Measurements from ENCODE around the gene CDKAL1.

Gene CDKAL1

DNA sequence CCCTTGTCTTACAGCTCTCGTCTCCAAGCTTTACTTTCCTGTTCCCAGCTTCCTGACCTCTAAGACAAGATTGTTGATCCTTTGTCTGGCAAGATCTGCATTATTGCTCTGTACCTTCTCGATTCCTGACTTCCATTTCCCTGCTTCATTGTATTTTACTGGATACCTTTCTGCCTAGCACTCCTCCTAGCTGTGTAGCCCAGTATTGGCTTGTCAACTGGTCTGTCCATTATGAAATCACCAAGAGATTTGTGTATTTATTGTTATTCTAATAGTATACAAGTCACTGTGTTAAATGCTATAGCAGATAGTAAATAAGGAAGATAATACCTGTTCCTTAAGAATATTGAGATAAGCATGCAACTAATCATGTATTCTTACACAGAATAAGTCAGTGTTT lies 305.4 kb downstream of the CDKAL1 start:
- no peak for DNase-seq (ENCODE audit: low spot score)

DNA sequence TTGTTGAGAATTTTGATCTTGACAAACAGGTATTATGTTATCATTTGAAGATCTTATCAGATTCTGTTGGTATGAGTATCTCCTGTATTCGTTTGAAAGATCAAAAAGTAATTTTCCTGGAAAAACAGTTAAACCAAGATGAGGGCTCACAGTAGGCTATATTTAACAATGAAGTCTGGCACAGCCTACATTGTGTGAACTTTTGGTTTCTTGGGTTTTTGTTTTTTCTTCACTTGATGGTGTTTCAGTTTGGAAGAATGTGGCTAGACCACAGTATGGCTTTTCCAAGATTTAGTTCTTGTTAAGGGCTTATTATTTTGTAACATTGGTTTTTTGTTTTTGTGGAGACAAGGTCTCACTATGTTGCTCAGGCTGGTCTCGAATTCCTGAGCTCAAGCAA lies 306.4 kb downstream of the CDKAL1 start:
- DNase-seq (ENCODE audit: low spot score): no peak

DNA sequence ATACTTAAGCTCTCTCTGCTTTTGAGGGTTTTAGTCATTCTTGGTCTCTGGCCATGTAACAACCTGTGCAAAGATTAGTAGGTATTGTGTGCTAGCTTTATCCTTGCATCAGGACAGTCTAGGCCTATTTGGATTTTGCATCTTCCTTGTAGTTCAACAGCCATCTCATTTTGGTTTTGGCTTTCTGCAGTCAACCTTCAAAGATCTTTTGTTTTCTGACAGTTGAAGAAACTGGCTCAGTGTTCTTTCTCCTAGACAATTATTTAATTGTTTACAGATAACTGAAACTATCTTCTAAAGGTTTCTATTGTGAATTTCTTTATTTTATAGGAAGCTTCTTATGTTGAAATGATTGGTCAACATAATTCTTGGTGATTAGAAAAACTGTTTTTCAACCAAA lies 307.5 kb downstream of the CDKAL1 start:
- DNase-seq (ENCODE audit: low spot score): no peak

DNA sequence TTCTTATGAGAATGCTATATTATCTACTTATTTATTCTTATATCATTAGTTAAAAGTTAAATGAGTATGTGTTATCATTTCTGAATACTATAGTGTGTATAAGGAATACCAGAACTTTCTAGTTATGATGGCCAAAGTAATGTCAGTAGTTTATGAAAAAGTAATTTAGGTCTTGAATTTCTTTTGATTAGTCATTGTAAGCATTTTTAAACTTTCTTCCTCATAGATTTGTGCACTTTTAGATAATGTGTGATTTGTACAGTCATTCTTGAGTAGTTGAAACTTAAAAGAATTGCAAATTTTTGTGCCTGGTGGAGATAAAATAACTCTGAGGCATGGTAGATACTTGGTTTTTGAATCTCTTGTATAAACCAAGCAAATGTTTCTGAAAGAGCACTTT lies 311.3 kb downstream of the CDKAL1 start:
- no peak for DNase-seq (ENCODE audit: low spot score)

DNA sequence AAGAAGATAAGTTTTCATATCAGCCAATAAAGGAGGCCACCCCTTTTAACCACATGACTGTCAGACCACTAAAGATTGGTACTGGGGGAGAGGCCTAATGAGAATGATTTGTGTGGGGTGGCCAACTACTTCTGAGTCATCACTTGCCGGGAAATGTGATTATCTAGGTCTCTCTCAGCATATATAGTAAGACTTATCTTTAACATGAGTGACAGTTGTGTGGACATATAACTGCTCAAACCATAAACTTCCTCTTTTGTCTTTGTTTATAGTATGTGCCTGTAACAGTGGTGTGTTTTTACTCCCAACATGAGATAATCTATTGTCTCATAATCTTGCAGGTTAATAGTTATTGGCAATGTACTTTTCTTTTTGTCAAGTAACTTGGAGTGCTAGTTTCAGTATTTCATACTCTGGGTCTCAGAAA lies 312.4 kb downstream of the CDKAL1 start:
- no peak for DNase-seq (ENCODE audit: low spot score)

DNA sequence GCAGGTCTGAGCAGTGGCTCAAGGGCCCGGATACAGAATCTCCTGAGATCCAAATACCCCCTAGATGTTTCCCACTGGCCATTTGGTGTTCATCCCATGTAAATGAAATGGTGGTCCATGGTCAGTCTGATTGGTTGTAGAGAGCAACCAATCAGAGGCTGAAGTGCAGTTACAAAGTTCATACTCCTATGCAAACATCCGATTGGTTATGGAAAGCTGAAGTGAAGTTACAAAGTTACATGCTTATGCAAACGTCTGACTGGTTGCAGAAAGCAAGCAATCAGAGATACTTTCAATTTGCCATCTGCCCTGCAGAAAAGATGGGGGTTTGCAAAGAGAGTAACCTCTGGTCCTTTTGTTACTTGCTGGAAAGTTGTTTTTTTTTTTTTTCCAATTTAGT lies 313.6 kb downstream of the CDKAL1 start:
- DNase-seq (ENCODE audit: low spot score): no peak

DNA sequence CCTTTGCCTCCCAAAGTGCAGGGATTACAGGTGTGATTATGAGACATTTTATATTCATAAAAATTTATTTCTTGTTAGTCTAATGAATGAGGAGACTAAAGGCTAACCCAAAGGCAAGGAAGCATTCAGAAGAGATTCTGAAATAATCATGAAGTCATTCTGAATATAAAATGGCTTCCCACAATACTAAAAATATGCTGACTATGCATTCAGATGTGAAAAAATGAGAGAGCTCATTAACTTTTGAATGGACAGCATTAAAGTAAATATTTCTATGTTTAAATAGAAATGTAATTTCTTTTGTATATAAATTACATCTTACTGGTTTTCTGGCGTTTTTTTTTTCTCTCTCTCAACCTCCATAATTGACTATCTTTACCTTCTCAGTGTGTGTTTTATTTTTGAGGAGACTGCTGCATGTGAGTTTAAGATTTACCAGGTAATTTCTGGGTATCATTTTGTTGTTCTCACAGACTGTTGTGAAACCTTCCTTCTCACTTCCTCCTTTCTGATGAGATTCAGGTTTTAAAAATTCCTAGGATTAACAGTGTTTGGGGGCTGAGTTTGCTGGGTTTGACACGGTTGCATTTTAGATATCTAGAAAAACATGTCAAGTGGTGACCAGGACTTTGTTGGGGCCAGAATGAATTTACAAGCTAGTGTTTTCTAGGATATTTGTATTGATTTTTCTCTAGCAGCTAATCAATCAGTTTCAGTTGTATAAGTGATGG lies 316.6 kb downstream of the CDKAL1 start:
- no peak for DNase-seq (ENCODE audit: low spot score)

DNA sequence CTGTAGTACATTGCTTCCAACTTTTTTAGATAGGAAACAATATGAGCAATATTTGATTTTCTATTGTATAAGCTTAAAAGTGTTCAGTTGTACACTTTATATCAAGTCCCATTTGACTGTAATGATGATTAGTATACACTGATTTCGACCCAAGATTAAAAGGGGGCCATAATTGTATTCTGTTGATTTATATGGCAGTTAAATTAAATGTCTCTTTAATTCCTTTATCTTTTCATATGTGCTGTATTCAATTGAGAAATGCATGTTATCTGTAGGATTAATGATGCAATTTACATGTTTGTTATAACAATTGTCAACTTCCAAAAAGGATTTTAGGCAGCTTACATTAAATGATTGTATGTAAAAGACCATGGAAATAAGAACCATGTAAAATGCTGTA lies 317.5 kb downstream of the CDKAL1 start:
- no peak for DNase-seq (ENCODE audit: low spot score)

DNA sequence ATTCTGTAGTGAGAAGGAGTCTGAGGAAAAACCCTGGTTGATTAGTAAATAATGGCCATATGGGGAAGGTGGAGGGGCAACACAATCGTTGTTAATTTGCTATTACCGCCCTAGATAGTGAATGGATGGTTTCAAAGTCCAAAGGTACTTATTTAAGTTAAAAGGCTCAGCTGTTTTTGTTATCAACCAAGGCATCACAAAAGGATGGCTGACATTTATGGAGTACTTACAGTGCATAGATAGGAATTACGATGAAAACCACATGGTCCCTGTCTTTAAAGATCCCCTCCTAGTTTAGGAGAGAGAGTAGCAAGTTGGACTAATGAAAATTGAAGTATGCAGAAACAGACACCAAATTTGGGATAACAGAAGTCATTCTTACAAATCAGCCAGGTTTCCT lies 319.6 kb downstream of the CDKAL1 start:
- no peak for DNase-seq (ENCODE audit: low spot score)

DNA sequence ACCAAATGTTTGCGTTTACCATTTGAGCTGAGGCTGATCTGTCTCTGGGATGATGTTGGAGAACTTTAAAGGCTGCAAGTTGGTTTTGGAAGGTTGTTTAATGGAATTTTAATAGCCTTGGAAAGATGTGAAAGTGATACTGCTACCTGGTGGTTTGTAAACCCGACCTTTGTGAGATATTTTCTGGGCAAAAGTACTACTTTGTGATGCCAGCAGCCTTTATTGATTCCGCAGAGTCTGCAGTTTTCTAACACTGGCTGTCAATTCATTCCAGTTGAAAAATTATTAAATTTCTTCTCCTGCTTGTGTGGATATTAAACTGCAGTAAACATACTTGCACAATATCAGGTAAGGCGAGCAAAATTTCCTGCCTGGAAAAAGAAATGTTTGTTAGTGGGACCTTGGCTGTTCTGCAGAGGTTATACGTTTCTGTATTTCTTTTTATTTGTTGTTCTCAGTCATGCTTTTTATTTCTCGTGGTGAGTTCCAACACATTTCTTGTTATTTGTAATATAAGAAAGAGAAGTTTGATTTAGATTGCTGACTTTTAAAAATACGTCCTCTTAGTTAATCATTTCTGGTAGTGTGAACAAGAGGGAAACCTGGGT lies 322.5 kb downstream of the CDKAL1 start:
- DNase-seq (ENCODE audit: low spot score): no peak

DNA sequence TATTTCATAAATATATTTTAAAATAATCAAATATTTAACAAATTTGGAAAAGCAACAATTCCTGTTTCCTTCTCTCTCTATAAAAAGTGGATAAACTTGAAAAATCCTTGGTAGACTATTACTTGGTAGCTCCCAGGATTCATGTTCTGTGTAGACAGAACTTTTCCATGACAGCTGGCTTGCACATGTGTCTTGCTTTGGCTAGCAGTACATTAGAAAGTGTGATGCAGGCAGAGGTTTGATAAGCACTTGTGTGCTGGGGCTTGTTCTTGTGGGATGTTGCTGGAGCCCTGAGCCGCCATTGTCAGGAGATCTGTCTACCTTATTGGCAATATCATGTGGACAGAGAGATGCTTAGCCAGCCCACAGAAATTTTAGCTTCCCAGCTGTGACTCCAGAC lies 327.2 kb downstream of the CDKAL1 start:
- no peak for DNase-seq (ENCODE audit: low spot score)

DNA sequence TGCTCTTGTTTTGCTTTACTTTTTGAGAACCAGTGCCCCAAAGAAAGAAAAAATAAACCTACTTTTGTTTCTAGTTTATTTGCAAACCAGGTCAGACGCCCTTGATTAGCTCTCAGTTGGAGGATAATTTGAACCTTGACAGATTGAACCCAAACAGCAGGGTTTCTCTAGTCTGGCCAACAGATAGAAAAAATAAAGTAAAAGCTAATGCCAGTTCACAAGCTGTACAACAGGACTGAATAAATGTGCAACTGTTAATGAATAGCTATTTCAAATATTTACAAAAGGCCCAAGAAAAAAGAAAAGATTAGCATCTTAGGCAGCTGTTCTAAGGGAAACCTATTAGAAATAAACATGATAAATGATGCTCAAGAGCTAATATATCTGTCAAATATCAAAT lies 331.8 kb downstream of the CDKAL1 start:
- no peak for DNase-seq (ENCODE audit: low spot score)

DNA sequence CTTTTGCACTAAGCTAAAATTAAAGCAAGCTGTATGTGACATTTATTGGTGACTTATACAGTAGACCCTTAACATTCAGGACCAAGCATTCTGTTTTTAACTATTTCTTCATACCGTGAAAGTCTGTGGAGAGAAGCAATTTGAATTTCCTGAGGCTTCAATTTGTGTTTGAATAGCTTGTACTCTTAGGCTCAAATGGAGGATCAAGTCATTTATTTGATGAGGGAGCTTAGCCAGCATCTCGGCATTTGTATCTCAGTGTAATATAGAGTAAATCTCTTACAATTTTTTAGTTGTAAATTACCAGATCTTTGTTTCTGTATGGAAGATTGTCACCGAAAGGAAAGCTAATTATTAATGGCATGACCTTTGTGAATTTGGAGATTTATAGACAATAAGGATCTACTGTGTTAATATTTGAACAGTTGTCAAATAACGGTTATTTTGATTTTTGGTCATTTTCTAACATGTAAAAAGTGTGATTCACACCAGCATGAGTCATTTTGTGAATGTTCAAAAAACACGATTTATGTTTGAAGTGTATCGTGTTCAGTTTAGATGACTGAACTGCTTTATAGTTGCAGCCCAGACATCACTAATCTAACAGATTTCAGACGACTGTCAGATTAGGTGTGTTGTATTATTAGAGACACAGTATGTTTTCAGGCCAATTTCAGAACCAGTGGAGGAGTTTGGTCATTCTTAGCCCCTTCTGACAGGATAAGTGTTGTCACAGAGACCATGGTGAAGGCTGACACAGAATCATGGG lies 332.9 kb downstream of the CDKAL1 start:
- no peak for DNase-seq (ENCODE audit: low spot score)

DNA sequence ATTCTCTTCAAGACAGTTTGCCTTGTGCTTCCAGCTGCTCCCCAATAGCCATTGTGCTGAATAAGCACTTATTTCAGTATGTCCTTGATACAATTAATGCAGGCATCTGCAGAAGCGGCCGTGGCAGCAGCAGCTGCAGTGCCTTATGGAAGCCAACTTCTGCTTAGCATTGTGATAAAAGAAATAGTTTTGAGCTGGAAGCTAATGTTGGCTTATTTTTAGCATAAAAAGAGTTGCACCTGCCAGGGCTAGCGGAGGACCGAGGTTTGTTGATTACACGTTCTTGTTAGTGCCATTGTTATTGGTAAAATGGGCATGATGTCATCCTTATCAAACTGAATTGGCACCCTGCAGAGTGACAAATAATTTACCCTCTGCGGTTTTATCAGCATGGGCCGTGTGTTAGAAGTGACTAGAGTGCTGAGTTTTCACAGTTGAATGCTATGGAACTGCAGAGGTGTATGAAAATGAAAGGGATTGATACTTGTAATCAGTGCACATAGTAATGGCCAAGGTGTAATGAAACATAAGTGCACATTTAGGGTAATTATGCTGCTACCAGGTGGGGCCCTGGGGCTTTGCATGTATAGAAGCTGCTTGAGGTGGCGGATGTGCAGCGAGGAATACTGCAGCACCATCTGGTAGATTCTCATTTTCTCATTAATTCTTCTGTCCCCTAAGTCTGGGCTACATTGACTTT lies 334.3 kb downstream of the CDKAL1 start:
- no peak for DNase-seq (ENCODE audit: low spot score)

DNA sequence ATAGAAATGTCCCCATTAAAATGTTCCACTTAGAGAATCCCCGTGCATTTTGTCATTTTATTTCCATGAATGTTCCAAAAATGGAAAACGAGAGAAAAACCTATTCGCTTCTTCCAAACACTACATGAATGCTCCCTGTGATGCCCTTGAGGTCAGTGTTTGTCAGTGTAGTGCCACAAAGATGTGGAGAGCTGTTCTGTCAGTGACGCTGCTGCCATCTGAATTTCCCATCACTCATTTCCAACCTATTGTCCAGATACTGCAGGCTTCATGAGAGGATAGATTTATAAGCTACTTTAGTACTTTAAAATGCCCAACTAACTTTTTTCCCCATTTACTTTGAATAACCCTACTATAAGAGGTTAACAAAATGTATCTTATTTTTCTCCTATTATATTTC lies 335.8 kb downstream of the CDKAL1 start:
- DNase-seq (ENCODE audit: low spot score): no peak

DNA sequence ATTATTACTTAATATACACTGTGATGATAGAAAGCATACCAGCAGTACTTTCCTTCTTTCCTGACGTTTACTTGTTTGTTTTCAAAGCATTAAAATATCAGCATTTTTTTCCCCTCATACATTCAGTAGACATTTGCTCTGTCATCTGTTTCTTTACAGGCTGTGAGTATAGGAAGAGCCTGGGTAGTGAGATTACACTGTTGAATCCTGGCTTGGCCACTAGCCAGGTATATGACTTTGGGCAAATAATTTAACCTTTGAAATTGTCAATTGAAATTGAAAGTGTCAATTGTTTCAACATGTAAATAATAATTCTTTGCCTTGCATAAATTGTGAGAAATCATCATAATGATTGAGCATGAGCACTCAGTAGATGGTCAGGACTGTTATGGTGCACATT lies 336.2 kb downstream of the CDKAL1 start:
- no peak for DNase-seq (ENCODE audit: low spot score)

DNA sequence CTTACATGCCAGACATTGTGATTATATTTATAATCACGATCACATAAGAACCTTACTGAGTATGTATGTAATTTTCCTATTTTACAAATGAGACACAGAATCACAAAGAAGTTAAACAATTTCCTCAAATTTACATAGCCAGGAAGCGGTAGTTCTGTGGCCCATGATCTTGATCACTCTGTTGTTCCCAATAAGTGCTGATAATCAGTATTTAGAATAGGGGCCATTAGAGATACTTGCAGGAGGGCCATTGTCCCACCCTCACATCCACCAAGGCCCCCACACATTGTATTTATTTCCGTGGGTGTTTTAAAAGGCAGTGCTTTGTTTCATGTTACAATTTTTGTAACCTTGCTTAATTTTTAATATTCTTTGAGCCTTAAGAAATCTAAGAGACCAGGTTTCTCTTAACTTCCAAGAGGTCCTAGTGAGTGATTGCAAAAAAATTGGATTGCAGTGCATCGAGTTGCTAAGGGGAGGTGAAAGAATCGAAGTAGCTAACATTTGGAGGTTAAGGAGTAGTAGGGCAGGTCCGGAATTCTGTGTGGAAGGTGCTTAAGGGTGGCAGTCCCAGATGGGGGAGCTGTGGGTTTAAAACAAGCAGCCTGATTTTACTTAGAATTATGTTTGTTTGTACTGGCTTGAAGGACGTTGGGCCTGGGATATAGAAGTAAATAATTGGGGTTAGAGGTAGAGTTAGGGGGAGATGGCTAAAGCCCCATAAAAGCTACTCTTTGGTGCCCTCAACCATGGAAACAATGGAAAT lies 339.4 kb downstream of the CDKAL1 start:
- DNase-seq (ENCODE audit: low spot score): no peak

DNA sequence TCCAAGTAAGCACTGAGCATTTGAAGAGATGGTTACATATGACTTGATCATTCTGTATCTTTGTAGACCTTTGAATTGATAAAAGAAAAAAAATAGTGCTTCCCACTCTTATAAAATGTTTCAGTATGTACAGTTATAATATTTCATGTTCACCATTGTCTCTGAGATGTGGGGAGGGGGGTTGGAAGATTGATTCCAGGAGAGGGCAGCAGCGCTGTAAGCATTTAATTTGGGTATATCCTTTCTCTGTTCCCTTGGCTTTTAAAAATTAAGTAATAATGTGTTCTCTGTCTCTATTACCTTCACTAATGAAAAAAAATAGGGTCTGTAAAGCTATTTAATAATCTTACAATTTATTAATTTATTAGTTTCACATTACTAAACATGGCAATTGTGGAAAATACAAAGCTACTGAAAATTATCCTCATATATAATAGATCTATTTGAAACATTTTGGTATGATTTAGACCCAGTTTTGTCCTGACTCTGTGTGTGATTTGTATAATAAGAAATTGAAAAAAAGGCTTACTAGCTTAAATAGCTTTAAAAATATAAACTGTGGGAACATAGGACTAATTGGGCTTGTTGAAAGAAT lies 341.2 kb downstream of the CDKAL1 start:
- DNase-seq (ENCODE audit: low spot score): peak; percentile 28

DNA sequence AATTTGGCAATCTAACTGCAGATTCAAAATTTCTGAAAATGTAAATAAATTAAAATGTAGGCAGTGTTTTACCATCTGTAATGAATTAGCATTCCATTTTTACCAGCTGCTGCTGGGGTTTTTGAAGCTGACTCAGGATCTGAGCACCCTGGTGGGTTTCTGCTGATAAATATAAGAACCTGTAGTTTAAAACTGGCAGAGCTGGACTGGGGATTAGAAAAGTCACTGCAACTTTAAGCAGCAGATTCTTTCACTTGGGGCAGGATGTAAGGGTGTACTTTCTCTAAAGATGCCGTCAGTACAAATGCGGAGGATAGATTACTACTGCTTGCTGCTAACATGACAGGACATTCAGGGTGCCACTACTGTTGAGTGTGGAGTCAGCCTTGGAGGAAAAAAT lies 341.8 kb downstream of the CDKAL1 start:
- DNase-seq (ENCODE audit: low spot score): no peak

DNA sequence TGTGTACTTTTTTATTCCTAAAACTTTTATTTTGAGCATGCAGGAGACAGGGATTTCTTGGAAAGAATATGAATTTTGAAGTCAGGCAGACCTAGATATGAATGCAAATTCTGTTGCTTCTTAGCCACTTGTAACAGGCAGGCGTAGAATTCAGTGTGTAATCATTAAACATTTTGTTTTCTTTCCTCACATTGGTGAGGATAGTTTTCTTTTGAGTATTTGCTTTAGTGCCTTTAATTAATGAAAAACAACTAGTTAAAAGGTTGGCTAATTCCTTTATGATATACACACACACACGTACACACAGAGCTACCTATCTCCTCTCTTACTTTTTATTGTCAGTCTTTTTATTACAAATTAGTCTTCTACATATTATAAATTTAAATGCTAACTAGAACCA lies 342.3 kb downstream of the CDKAL1 start:
- no peak for DNase-seq (ENCODE audit: low spot score)

Data from COLO829 (cell line).